ENCODE data around the gene HDAC2.
A peak's percentile ranks its signal among the peaks of the same experiment; 100 is the strongest.

The HDAC2 gene

DNA sequence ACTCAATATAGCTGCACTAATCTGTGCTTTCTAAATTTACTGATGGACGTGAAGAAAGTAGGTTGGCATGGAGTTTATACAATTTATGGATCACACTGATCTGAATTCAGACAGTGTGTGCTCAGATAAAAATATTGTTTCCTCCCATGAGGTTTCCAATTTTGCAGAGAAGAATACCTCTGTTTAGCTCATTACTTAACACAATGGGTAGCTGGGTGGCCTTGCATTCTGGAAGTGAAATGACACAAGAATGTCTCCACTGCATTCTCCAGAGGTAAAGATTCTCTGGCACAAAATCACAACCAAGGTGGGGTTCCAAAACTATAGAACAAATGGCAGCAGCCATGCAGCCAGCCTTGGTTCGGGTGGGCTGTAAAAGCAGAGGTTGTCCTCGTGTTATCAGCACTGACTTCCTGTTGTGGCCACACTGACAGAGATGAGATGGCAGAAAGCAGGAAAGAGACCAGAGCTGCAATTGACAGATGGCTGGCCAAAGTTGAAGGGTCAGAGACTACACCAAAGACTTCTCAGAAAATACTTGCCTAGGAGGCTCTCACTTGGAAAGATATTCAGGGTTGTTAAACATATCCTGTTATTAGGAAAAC lies 50.2 kb downstream of the HDAC2 start:
- TF ChIP-seq, protein P1, sequence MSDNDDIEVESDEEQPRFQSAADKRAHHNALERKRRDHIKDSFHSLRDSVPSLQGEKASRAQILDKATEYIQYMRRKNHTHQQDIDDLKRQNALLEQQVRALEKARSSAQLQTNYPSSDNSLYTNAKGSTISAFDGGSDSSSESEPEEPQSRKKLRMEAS (IDR thresholded peaks at IDR 0.05) = no peak
- TF ChIP-seq YY1 (IDR thresholded peaks at IDR 0.05; ENCODE audit: low read depth) (no peak), EP300 (IDR thresholded peaks at IDR 0.05; ENCODE audit: borderline replicate concordance) (no peak), EGR1 (IDR thresholded peaks at IDR 0.05) (no peak), NFIC (IDR thresholded peaks at IDR 0.05) (no peak), TAF1 (IDR thresholded peaks at IDR 0.05; ENCODE audit: low read depth) (no peak), TCF12 (IDR thresholded peaks at IDR 0.05; ENCODE audit: low read depth) (no peak)
- TF ChIP-seq, protein P2, sequence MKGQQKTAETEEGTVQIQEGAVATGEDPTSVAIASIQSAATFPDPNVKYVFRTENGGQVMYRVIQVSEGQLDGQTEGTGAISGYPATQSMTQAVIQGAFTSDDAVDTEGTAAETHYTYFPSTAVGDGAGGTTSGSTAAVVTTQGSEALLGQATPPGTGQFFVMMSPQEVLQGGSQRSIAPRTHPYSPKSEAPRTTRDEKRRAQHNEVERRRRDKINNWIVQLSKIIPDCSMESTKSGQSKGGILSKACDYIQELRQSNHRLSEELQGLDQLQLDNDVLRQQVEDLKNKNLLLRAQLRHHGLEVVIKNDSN (IDR thresholded peaks at IDR 0.05) = no peak

DNA sequence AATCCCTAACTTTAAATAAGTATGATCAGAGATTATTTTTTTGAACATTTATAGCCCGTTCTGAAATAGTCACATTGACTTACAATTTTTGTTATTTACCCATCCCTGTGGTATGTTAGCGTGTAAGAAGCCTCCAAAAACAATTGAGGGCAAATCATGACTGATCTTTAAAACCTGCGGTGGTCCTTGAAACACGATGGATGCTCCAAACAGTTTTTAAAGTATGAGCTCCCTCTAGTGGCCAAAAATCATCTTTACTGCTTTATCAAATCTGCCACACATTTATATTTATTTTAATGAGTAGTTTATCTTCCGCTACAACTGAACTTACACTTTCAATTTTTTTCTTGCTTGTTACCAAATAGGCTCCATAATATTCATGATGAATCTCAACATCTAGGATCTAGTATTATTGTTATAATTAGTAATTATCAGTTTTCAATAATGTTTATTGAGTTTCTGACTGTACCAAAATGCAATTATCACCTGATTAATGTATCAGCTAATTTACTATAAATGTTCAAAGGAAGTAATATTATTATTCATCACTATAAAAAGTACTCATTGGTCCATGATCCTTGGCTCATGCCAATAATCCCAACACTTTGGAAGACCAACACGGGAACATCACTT lies 61.6 kb downstream of the HDAC2 start:
- peak; percentile 69 for TF ChIP-seq RAD21 (IDR thresholded peaks at IDR 0.05; ENCODE audit: low read depth)
- TF ChIP-seq, protein P3, sequence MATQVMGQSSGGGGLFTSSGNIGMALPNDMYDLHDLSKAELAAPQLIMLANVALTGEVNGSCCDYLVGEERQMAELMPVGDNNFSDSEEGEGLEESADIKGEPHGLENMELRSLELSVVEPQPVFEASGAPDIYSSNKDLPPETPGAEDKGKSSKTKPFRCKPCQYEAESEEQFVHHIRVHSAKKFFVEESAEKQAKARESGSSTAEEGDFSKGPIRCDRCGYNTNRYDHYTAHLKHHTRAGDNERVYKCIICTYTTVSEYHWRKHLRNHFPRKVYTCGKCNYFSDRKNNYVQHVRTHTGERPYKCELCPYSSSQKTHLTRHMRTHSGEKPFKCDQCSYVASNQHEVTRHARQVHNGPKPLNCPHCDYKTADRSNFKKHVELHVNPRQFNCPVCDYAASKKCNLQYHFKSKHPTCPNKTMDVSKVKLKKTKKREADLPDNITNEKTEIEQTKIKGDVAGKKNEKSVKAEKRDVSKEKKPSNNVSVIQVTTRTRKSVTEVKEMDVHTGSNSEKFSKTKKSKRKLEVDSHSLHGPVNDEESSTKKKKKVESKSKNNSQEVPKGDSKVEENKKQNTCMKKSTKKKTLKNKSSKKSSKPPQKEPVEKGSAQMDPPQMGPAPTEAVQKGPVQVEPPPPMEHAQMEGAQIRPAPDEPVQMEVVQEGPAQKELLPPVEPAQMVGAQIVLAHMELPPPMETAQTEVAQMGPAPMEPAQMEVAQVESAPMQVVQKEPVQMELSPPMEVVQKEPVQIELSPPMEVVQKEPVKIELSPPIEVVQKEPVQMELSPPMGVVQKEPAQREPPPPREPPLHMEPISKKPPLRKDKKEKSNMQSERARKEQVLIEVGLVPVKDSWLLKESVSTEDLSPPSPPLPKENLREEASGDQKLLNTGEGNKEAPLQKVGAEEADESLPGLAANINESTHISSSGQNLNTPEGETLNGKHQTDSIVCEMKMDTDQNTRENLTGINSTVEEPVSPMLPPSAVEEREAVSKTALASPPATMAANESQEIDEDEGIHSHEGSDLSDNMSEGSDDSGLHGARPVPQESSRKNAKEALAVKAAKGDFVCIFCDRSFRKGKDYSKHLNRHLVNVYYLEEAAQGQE (IDR thresholded peaks at IDR 0.05; ENCODE audit: low read depth) = no peak

DNA sequence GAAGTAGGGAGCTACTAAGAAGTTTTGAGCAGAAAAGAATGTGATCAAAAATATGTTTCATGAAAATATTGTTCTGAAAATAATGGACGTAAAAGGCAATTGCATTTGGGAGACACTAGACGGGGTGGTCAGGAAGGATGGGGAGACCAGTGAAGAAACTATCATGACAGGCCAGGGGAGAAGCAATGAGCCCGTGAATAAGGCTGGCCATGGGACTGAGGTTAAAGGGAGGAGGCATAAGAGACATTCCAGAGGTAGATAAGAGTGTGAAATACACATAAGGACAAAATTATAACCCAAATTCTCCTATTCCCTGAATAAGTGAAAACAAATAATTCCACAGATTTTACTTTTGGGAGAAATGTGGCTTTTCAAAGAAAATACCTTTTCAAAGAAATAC lies 62.1 kb downstream of the HDAC2 start:
- TF ChIP-seq ZBTB7A (IDR thresholded peaks at IDR 0.05; ENCODE audit: low read depth) (no peak), CEBPB (IDR thresholded peaks at IDR 0.05) (no peak), CREB1 (IDR thresholded peaks at IDR 0.05; ENCODE audit: low read depth) (no peak), TCF12 (IDR thresholded peaks at IDR 0.05; ENCODE audit: low read depth) (no peak), TAF1 (IDR thresholded peaks at IDR 0.05; ENCODE audit: low read depth) (no peak), NFIC (IDR thresholded peaks at IDR 0.05) (no peak), EP300 (IDR thresholded peaks at IDR 0.05; ENCODE audit: borderline replicate concordance) (no peak), EGR1 (IDR thresholded peaks at IDR 0.05) (no peak), RAD21 (IDR thresholded peaks at IDR 0.05; ENCODE audit: low read depth) (no peak), YY1 (IDR thresholded peaks at IDR 0.05; ENCODE audit: low read depth) (no peak), FOXM1 (IDR thresholded peaks at IDR 0.05; ENCODE audit: borderline replicate concordance, low read depth) (no peak), TEAD4 (IDR thresholded peaks at IDR 0.05) (no peak)
- TF ChIP-seq, protein P1 (IDR thresholded peaks at IDR 0.05) = no peak
- TF ChIP-seq, protein P2 (IDR thresholded peaks at IDR 0.05) = no peak
- TF ChIP-seq, protein P3 (IDR thresholded peaks at IDR 0.05; ENCODE audit: low read depth) = no peak

DNA sequence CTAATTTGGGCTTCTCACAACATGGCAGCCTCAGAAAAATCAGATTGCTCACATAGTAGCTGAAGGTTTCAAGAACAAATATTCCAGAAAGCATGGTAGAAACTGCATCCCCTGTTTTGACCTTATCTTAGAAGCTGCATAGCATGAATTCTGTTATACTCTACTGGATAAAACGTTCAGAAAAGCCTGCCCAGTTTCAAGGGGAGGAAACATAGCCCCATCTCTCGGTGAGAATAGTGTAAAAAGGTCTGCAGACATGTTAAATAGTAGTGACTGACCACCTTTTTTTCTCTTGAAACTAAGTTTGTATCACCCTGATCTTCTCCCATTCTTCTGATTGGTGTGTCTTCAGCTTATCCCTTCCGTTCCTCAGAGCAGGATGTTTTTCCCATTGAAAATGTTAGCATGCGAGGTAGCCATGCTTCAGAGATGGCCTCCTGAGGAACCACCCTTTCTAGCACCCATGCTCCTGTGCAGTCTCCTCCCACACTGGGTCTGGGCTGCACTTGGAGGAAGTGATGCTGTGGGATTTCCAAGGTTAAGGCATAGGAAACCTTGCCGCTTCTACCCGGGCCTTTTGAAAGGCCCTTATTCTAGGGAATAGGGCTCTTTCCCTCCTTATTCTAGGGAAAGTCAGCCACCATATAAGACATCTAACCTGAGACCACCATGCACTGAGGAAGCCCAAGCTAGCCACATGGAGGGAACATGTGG lies 63.7 kb downstream of the HDAC2 start:
- TF ChIP-seq CREB1 (IDR thresholded peaks at IDR 0.05; ENCODE audit: low read depth) = no peak
- no peak for TF ChIP-seq TEAD4 (IDR thresholded peaks at IDR 0.05)
- TF ChIP-seq, protein P1 (IDR thresholded peaks at IDR 0.05) = no peak

DNA sequence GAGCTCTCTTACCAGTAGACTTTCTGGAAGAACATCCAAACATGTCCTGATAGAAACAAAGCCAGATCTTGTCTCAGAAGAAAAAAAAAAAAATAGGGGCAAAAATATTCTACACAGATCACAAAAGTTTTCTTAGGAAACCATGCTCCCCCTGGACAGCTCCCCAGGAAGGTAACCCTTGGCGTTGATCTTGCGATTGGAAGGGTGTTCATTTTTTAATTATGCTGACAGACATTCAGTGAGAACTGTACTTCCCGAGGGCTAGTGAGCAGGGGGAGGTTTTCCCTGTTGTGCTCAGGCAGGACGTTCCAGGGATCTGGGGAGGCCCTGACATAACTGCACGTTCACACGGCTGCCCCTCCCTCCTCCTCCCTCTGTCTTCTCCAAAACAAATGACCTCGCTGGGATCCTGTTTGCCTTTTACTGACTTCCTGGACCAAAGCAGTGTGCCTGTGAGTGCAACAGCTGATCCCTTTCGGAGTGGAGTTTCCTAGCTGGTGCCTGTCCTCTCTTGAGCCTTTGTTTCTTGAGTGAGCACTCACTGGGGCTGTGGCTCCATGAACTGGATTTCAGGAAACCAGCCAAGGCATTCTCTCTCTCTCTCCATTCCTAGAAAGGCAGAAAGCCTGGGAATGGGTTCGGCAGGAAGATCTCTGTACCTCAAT lies 67.2 kb downstream of the HDAC2 start:
- TF ChIP-seq ZBTB7A (IDR thresholded peaks at IDR 0.05; ENCODE audit: low read depth) (no peak), TAF1 (IDR thresholded peaks at IDR 0.05; ENCODE audit: low read depth) (no peak), NFIC (IDR thresholded peaks at IDR 0.05) (no peak), FOXM1 (IDR thresholded peaks at IDR 0.05; ENCODE audit: borderline replicate concordance, low read depth) (no peak), EP300 (IDR thresholded peaks at IDR 0.05; ENCODE audit: borderline replicate concordance) (no peak), TEAD4 (IDR thresholded peaks at IDR 0.05) (no peak), EGR1 (IDR thresholded peaks at IDR 0.05) (no peak), YY1 (IDR thresholded peaks at IDR 0.05; ENCODE audit: low read depth) (no peak), CEBPB (IDR thresholded peaks at IDR 0.05) (no peak), CREB1 (IDR thresholded peaks at IDR 0.05; ENCODE audit: low read depth) (no peak), RAD21 (IDR thresholded peaks at IDR 0.05; ENCODE audit: low read depth) (no peak), TCF12 (IDR thresholded peaks at IDR 0.05; ENCODE audit: low read depth) (no peak)
- TF ChIP-seq, protein P2 (IDR thresholded peaks at IDR 0.05) = no peak
- TF ChIP-seq, protein P3 (IDR thresholded peaks at IDR 0.05; ENCODE audit: low read depth) = no peak
- TF ChIP-seq, protein P1 (IDR thresholded peaks at IDR 0.05) = no peak
